HG02885 (cell line): ENCODE measurements around the gene TNRC18.
"Not testable (repeated sequence)": the region's sequence is repeated elsewhere in the genome, so short reads cannot be mapped to it uniquely, and the experiment has no call there.

Experiments
- ATAC-seq: cut with Tn5 transposase; IDR thresholded peaks from one replicate; pipeline ENCODE4 v1.9.1; 2021; ENCODE audit warnings: mild to moderate bottlenecking; ENCODE audit not compliant: unreplicated experiment, poor library complexity

The TNRC18 gene

DNA sequence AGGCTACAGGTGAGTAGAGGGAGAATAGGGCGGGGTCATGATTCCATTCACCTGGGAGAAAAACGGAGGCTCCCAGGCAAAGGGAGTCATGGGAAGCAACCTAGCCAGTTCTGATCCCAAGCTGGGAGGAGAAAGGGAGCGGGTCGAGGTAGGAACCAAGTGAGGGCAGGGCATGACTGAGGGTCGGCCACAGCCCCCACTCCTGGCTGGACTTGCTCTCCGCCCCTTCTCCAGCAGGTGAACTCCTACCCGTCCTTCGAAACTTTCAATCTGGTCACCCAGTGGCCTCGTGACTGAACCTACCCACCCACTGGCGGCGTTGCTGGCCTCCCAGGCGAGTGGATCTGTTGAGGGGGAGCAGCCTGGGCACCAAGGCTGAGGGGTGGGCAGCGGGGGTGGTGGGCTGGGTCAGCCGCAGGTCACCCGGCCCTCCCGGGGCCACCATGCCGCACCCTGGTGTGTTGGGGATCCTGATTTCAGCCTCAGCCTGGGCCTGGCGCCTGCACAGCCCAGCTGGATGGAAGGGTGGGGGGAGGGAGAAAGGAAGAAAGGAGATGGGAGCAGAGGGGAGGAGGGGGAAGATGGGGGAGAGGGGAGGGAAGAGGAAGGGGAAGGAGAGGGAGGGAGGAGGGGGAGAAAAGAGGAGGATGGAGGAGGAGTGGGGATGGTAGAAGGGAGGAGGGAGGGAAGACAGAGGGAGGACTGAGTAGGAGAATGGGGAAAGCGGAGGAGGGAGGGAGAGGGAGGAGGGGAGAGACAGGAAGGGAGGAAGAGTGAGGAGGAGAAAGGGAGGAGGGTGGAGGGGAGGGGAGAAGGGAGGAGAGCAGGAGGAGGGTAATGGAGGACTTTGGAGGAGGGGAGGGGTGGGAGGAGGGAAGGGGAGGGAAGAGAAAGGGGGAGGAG, 141.8 kb downstream of the TNRC18 start:
- not testable (repeated sequence) for ATAC-seq

GRCh38 chr7:5279734-5280133, 143.9 kb downstream of the TNRC18 start:
- no peak for ATAC-seq

- no peak for ATAC-seq
Observed at GRCh38 chr7:5278766-5279165, 144.9 kb downstream of the TNRC18 start.

- ATAC-seq, result no peak
Observed at GRCh38 chr7:5276611-5277010, 147.0 kb downstream of the TNRC18 start.

GRCh38 chr7:5276123-5276522, 147.5 kb downstream of the TNRC18 start:
- ATAC-seq, result not testable (repeated sequence)

GRCh38 chr7:5275510-5275909, 148.1 kb downstream of the TNRC18 start:
- ATAC-seq, result not testable (repeated sequence)

GRCh38 chr7:5274985-5275431, 148.6 kb downstream of the TNRC18 start:
- ATAC-seq, result not testable (repeated sequence)

DNA sequence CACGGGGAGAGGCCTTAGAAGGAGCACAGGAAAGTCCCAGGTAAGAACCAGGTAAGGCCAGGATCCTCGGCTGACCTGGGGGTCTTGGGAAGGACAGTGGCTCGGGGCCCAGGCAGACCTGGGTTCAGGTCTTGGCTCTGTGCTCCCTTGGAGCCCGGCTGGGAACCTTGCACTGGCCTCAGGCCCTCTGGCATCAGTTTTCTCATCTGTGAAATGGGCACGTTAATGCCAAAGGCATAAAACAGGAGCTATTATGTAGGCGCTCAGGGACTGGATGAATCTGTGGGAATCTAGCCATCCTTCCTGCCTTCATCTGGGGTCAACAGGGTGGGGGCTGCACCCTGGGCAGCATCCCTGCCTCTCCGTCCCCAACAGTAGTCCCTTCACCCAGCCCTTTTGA, 149.2 kb downstream of the TNRC18 start:
- ATAC-seq, result no peak

- ATAC-seq, result not testable (repeated sequence)
Observed at GRCh38 chr7:5273831-5274405, 149.7 kb downstream of the TNRC18 start.

DNA sequence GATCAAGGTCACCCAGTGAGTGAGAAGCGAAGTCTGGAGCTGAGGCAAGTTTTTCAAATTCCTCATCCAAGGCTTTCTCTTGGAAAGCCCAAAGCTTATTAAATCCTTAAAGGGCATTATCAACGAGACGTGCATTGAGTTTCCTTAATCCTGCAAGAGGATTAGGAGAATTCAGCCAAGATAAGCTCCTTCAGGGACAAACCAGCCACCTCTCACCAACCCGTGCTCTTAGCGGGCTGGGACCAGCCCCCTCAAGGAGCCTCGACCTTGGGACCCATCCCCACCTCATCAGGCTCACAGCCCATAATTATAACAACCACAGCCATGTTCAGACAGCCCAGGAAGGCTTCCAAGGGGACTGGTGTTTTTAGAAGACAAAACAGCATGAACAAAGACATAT, 152.8 kb downstream of the TNRC18 start:
- no peak for ATAC-seq

GRCh38 chr7:5269992-5270657, 153.5 kb downstream of the TNRC18 start:
- ATAC-seq, result not testable (repeated sequence)

- ATAC-seq, result not testable (repeated sequence)
Observed at GRCh38 chr7:5267829-5268228, 155.8 kb downstream of the TNRC18 start.

GRCh38 chr7:5266191-5267028, 157.2 kb downstream of the TNRC18 start:
- ATAC-seq, result no peak

DNA sequence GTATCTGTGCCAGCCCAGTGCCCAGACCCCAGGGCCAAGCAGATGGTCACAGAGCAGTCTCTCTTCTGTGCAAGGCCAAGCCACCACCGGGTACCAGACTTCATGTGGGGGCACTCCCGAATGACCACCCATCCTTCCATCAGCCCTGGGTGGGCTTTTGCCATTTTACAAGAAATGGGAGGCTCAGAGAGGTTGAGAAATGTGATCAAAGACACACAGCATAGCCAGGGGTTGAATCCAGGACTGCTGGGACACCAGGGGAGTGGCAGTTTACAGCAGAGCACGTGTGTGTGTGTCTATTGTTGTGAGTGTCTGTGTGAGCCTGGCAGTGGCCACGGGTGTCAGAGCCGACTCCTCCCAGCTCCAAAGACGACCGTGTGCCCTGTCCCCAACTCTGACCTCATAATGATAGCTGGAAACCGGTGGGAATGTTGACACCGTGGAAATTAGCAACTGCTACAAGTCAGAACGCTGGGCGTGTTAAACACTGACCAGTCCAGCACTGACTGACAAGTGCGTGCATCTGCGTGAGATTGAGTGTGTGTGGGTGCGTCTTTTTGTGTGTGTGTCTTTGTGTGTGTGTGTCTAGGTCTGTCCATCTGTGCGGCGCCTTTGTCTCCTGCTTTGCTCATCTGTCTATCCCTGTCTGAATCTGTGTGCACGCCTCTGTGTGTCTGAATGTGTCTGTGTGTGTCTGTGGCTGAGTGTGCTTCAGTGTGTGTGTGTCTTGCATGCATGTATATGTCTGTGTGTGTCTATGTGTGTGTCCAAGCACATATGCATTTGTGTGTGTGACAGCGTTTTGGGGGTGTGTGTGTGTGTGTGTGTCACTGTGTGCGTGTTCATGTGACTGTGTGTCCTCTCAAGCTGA, 158.1 kb downstream of the TNRC18 start:
- no peak for ATAC-seq

- ATAC-seq, result not testable (repeated sequence)
Observed at GRCh38 chr7:5263066-5263465, 160.6 kb downstream of the TNRC18 start.

DNA sequence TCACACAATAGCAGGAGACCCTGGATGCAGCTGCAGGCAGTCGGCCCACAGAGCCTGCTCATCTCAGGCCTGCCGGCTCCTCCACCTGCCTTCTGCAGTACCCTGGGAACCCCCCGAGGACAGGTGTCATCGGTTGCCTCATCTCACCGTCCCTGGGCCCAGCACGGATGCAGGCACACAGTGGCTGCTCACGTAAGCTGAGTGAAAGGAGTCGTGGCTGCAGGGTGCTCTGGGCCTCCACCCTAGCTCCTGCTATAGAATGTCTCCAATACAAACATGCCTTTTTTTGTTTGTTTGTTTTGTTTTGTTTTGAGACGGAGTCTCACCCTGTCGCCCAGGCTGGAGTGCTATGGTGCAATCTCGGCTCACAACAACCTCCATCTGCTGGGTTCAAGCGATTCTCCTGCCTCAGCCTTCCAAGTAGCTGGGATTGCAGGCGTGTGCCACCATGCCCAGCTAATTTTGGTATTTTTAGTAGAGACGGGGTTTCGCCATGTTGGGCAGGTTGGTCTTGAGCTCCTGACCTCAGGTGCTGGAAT, 163.0 kb downstream of the TNRC18 start:
- not testable (repeated sequence) for ATAC-seq
